Measurements from ENCODE around the gene ZNF512B.
A peak's percentile ranks its signal among the peaks of the same experiment; 100 is the strongest.
"Not testable (repeated sequence)": the region's sequence is repeated elsewhere in the genome, so short reads cannot be mapped to it uniquely, and the experiment has no call there.

The ZNF512B gene, protein sequence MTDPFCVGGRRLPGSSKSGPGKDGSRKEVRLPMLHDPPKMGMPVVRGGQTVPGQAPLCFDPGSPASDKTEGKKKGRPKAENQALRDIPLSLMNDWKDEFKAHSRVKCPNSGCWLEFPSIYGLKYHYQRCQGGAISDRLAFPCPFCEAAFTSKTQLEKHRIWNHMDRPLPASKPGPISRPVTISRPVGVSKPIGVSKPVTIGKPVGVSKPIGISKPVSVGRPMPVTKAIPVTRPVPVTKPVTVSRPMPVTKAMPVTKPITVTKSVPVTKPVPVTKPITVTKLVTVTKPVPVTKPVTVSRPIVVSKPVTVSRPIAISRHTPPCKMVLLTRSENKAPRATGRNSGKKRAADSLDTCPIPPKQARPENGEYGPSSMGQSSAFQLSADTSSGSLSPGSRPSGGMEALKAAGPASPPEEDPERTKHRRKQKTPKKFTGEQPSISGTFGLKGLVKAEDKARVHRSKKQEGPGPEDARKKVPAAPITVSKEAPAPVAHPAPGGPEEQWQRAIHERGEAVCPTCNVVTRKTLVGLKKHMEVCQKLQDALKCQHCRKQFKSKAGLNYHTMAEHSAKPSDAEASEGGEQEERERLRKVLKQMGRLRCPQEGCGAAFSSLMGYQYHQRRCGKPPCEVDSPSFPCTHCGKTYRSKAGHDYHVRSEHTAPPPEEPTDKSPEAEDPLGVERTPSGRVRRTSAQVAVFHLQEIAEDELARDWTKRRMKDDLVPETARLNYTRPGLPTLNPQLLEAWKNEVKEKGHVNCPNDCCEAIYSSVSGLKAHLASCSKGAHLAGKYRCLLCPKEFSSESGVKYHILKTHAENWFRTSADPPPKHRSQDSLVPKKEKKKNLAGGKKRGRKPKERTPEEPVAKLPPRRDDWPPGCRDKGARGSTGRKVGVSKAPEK

DNA sequence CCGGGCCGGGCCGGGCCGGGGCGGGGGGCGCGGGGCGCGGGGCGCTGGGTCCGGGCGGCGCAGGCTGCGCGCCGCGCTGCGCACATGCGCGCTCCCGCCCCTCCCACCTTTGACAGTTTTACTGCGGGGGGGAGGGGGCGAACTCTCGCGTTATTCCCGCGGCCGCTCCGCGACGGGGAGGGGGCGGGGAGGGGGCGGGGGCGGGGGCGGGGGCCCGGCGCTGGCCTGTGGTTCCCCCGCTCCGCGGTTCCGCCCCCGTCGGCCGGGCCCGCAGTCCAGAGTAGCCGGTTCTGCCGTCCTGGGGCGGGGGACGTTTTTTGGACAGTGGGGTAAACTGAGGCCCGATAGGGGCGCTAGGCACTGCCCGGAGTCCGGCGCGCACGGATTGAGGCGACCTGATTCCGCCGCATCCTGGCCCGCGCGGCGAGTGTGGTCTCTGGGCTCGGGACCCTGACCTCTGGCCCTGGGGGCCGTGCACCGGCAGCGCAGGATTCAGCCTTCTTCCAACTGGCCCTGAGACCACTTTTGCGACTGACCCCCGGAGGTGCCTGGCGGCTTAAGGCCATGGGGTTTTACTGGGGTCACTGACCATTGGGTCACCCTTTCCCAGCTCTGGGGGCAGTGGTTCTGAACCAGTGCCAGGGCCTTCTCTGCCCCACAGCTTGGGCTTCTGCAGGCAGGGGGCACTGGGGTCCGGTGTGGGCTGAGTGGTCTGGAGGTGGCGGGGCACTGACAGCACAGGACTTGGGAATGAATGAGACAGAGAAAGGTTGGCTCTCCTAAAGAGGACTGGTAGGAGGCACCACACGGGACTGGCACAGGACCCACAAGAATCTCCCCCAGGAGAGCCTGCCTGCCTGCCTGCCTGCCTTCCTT is at the start of gene ZNF512B:
ZNF512B (minus strand) TSS at position 93 of the 876 bp plus-strand sequence. CDS start 1,980 bp downstream, outside the sequence.
- DNase-seq, result peak in 32 of 42 donors; percentile 47 to 84 (median 68)
- intact Hi-C loops (cut with DNase I), result loop anchor here (5.0 kb wide), 1 partner anchor 428 kb away; no protein-coding TSS in a partner anchor

DNA sequence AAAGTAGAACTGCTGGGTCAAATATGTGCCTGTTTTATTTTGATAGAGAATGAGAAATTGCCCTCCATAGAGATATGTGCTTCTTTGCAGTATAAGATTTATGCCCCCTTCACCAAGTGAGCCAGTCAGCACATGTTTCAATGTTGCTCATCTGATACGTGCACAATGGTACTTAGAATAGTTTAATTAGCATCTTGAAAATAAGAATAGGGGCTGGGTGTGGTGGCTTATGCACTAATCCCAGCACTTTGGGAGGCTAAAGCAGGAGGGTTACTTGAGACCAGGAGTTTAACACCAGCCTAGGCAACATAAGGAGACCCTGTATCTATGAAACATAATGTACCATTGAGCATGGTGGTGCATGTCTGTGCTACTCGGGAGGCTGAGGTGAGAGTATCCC is 45.9 kb upstream of the ZNF512B start:
- DNase-seq, result no peak
- intact Hi-C loops (cut with DNase I), result no loop called here

DNA sequence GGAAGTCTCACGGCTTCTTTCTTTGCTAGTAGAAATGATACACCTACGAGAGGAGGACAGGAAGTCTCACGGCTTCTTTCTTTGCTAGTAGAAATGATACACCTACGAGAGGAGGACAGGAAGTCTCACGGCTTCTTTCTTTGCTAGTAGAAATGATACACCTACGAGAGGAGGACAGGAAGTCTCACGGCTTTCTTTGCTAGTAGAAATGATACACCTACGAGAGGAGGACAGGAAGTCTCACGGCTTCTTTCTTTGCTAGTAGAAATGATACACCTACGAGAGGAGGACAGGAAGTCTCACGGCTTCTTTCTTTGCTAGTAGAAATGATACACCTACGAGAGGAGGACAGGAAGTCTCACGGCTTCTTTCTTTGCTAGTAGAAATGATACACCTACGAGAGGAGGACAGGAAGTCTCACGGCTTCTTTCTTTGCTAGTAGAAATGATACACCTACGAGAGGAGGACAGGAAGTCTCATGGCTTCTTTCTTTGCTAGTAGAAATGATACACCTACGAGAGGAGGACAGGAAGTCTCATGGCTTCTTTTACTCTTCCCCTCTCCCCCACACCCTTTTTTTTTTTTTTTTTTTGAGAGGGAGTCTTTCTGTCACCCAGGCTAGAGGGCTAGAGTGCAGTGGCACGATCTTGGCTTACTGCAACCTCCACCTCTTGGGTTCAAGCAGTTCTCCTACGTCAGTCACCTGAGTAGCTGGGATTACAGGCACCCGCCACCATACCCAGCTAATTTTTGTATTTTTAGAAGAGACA is 42.8 kb upstream of the ZNF512B start:
- intact Hi-C loops (cut with DNase I); DNase-seq: not testable (repeated sequence)

DNA sequence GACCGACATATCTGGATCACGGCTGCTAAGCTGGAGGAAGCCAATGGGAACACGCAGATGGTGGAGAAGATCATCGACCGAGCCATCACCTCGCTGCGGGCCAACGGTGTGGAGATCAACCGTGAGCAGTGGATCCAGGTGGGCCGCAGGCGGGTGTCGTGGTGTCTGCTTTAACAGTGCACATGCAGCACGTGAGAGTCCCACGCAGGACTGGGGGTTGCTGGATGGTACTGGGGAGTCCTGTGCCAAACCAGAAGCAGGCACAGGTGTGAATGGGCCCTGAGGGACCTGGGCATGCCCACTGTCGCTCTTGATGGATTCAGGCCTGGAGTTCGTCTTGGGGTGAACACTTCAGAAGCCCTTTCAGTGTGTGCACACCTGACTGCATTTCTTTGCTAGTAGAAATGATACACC is 41.6 kb upstream of the ZNF512B start:
- intact Hi-C loops (cut with DNase I), result no loop called here

DNA sequence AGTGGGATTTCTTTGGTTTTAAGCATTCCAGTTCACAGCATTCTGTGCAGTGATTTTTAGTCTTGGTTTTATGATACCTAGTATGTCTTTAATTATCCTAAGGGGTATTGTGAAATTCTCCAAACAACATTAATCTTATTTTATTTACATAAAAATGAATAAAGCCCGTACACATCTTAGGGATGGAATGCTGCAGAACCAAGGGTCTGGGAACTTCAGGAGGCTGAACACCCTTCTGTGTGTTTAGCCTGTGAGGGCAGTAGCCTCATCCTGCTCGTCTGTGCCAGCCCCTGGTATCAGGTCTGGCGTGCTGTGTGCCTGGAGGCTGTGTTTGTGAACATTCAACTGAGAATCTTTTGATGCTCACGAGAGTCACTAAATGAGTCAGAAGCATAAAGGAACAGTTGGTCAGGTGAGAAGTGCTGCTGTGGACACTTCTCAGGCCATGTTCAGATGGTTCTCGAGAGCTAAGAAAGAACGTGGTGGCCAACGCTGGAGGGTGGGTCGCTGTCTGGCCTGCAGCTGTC is 41.0 kb upstream of the ZNF512B start:
- intact Hi-C loops (cut with DNase I), result no loop called here

More for the DNA sequence above, 41.6 kb upstream of the ZNF512B start:
- DNase-seq, result no peak

DNA sequence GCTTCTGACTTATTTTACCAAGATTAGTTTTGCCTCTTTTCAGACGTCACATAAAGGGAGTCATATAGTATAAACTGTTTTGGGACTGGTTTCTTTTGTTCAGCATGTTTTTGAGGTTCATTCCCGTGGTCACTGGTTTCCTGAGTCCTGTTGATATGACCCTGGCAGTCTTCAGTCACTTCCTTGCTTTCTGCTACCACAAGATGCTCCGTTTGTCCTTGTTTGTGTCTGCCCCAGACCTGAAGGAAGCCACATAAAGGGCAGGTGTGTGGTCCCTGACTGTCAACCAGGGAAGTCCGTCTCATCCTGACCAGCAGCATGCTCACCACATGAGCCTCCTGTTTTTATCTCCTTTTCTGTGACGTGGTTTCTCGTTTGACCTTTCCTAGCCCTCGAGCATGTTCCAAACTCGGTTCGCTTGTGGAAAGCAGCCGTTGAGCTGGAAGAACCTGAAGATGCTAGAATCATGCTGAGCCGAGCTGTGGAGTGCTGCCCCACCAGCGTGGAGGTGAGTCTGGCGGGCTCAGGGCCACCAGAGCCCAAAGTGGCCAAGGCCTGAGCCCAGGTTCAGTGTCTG is 40.2 kb upstream of the ZNF512B start:
- intact Hi-C loops (cut with DNase I), result no loop called here
- DNase-seq, result no peak

More for the DNA sequence above, 41.0 kb upstream of the ZNF512B start:
- DNase-seq, result no peak

DNA sequence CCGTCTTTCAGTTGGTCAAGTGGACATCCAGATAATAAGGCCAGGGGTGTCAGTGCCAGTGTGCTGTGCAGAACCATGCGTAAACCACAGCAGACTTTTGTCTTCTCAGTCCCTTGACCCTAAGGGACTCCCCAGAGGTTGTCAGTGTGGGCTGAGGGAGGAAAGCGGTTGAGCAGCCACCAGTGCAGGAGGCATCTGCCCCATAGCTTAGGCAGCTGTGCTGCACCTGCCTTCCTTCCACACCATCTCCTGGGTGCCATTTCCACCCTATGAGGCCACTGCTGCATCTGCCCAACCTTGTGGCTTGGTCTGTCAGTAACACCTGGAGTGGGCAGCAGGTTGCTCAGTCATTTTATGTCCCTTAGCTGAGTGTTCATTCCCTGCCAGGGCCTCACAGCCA is 37.2 kb upstream of the ZNF512B start:
- DNase-seq, result no peak
- intact Hi-C loops (cut with DNase I), result no loop called here

DNA sequence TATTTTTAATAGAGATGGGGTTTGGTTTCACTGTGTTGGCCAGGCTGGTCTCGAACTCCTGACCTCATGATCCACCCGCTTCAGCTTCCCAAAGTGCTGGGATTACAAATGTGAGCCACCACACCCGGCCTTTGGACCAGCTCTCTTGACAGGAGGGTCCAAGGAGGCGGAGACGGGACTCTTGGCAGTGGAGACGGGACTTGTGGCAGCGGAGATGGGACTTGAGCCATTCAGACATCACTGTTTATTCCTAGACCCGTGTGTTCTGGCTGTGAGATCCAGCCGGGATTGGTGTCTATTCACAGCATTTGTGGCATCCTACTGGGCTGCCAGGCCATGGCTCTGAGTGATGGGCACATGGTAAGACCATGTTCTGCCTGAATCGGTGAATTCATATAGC is 36.8 kb upstream of the ZNF512B start:
- intact Hi-C loops (cut with DNase I), result no loop called here
- DNase-seq, result peak in 13 of 42 donors; percentile 4 to 49 (median 21)

DNA sequence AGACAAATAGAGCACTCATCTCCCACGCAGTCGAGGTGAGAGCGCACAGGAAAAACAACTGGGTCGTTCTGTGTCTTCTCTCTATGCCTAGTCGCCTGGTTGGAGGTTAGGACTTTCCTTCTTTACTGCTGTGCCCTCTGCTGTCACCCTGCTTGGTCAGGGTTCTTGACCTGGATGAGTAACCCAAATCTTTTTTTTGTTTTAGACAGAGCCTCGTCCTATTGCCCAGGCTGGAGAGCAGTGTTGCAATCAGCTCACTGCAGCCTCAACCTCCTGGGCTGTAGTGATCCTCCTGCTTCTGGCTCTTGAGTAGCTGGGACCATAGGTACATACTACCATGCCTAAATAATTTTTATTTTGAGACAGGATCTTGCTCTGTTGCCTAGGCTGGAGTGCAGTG is 35.7 kb upstream of the ZNF512B start:
- no peak for DNase-seq
- intact Hi-C loops (cut with DNase I), result no loop called here

DNA sequence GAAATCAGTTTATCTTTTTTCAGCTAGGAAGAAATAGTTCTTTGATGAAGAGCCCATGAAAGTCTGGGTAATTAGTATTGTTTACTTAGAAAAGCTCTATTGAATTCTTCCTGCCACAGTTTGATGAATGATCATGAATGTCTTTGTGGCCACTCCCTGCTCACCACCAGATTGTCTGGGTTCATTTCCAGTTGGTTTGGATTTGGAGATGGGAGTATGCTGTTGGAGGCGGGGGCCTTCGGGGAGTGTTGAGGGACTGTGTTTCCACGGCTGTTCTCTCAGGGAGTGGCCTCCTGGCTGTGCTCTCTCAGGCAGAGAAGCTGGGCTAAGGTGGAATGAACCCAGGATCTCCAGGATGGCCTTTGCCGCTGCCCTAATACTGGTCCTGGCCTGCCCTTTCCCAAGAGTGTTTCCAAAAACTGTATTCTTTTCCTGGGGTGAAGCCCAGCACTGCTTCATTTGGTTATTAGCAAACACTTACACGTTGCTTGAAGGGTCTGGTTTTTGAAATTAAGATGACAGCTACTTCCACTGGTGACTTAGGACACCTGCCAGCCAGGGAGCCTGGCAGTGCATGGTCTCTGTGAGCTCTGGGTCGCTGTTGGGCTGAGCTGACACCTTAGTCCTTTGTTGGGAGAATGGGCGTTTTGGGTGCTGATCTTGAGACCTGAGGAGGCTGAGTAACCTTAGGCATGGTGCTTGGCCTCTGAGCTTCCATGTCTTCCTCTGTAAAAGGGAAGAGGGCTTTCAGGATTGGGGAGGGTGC is 34.4 kb upstream of the ZNF512B start:
- intact Hi-C loops (cut with DNase I), result no loop called here

DNA sequence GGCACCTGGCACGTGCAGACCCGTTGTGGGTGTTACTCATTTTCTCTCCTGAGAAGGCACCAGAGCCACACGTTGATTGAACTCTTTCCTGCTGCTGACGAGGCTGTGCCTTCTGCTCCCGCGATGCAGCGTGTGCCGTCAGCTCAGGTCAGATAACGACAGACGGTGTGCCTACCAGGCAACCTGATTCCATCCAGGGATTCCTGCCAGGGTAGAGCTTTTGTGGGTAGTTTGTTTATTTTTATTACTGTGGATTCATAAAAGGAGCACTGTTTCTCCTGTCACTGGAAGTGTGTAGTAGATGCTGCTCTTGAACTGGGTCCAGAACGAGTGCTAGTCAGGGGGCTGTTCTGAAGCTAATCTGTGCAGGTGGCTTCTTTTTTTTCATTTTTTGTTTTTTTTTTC is 31.9 kb upstream of the ZNF512B start:
- intact Hi-C loops (cut with DNase I), result no loop called here
- DNase-seq, result peak in 17 of 42 donors; percentile 8 to 48 (median 18)

More for the DNA sequence above, 34.4 kb upstream of the ZNF512B start:
- no peak for DNase-seq

DNA sequence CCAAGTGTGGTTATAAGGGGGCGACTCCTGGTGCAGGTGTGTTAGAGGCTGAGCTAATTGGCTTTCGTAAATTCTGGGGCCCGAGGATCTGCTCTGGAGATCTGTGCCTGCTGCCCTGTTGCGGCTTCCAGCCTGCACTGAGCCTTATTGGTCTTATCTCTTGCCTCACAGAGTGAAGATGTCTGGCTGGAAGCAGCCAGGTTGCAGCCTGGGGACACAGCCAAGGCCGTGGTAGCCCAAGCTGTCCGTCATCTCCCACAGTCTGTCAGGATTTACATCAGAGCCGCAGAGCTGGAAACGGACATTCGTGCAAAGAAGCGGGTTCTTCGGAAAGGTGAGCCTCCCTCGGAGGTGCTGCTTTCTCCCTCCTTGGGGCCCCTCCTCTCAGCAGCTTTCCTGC is 31.2 kb upstream of the ZNF512B start:
- intact Hi-C loops (cut with DNase I), result no loop called here
- DNase-seq, result no peak

DNA sequence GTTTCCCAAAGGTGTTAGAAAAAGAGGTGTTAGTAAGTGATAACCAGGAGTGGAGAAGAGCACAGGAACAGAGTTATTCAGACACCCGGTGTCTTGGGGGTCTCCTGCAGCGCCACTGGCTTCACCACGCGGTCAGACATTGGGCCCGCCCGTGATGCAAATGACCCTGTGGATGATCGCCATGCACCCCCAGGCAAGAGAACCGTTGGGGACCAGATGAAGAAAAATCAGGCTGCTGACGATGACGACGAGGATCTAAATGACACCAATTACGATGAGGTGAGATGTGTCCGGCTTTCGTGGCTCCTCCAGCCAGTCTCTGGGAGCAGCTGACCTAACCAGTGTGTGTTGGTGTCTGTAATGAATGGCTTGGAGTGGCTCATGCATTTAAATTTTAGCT is 13.2 kb upstream of the ZNF512B start:
- no peak for DNase-seq
- intact Hi-C loops (cut with DNase I), result no loop called here

DNA sequence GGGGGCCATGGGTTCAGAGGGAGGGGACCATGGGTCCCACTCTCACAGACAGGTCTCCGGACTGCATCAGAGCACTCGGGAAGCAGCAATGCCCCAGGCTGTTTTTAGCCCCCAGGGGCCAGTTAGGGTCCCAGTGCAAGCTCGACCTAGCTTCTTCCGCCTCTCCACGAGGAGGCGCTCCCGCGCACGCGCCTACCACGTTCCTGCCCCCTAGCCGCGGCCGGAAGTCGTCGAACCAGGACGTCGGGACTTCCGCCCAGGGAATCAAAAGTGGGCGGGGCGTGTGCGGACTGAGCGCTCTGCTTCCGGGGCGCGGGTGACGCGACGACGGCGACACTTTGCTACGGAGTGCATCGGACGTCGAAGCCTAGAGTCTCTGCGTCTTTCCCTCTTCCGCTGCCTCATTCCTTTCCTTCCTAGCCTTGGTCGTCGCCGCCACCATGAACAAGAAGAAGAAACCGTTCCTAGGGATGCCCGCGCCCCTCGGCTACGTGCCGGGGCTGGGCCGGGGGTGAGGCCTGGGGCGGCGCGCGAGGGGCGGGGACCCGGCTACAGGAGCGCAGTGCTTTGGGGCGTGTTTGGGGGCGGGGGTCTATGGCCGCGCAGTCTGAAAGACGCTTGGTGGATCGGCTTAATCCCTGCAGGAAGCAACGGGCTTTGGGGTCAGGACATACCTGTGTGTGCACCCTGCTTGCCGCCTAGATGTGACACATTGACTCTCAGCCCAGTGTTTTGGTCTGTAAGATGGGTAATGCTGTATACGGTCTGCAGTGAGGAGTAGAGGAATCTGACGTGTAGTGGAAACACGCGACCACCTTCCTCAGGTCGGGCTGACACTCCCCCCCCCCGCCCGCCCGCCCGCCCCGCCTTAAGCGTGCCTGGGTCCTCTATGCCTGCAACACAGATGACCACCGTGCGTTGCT is 11.3 kb upstream of the ZNF512B start, which contains the start of gene PRPF6:
PRPF6 (plus strand) TSS at position 327 of the 923 bp plus-strand sequence; CDS start at position 441, 114 bp downstream.
- intact Hi-C loops (cut with DNase I), result no loop called here
- DNase-seq, result peak; percentile 91 to 98 (median 96)

DNA sequence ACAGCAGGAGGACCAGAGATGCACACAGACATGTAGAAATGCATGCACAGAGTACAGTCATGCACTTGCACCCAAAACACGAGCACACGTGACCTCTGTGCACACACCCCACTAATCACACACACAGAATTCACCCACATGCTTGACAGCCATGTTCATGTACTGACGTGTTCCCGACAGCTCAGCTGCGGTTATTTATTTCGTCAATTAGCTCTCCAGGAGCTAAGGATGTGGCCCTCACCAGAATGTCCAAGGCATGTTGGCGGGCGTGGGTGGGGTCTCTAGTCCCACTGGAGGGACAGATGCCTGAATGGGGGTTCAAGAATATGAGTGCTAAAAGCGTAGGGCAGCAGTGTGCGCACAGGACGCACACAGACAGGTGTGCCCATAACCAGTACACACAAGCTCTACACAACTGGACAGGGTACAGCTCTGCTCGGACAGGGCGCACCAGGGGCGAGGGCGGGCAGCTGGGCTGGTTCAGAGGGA is 10.6 kb upstream of the ZNF512B start:
- DNase-seq, result peak in 23 of 42 donors; percentile 33 to 78 (median 60)
- intact Hi-C loops (cut with DNase I), result no loop called here
